ENCODE measurements around the gene TNRC6C. TPM values are rescaled to one million over a fixed set of nuclear protein-coding genes. Genes with fewer than 3 reads are reported as not detected.

TNRC6C gene
- polyA plus RNA-seq, 1 donor (not counting 4 experiments of a cell fraction or from before 2014, with no cell fraction given) = 0.34 TPM

DNA sequence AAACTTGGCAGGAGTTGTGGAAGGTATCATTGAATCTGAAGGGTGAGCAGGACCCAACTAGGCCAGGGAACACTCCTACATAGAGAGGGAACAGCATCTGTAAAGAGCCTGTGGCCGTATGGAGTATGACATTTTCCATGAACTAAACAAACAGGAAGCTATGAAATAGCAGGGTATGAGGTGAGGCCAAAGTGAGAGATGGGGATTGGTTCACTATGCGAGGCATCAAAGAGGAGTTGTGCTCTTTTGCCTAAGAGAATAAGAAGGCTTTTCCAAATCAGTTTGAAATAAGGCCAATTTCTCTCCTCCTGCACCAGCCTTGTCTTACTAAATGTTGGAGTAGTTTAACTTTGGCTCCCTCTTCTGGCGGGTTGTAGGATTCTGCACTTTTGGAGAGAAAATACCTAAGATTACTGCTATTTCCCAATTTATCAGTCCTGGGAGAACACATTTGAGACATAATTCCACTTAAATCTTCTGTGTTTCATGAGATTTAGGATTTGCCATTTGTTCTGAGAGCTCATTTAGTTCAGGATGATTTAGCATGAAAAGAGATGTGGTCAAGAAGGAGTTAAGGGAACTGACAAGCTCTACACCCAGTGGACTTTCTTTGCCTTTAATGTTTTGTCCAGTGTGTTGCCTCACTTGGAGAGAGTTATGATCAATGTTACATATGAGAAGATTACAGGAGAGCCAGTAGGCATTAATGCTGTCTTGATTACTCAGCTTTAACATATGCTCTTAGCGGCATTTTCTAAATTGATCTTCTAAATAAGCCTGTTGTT lies 55.4 kb downstream of the TNRC6C start:
- Histone ChIP-seq H3K27me3 (ENCODE audit: control insufficient read depth, extremely low read depth, insufficient read depth, low read length) (no peaks in the 10 kb centered on the region), H2AFZ (ENCODE audit: control insufficient read depth, low read length) (no peak overlapping the region), H3K4me1 (ENCODE audit: control insufficient read depth, extremely low read depth, insufficient read depth, low read length) (no peaks in the 10 kb centered on the region), H3K9me3 (ENCODE audit: control insufficient read depth, low read depth, low read length) (no peaks in the 10 kb centered on the region), H3K9me1 (ENCODE audit: control insufficient read depth, extremely low read depth, insufficient read depth, low read length) (no peaks in the 10 kb centered on the region), H3K36me3 (ENCODE audit: control insufficient read depth in 2 of 2, extremely low read depth in 1 of 2, insufficient read depth in 2 of 2, low read length in 2 of 2) (no peaks in the 10 kb centered on the region), H3K27ac (ENCODE audit: control insufficient read depth, insufficient read depth, low read length) (no peak overlapping the region), H3K4me2 (ENCODE audit: control insufficient read depth, extremely low read depth, insufficient read depth, low read depth, low read length) (no peak overlapping the region), H3K79me2 (ENCODE audit: control insufficient read depth, insufficient read depth, low read length) (no peaks in the 10 kb centered on the region), H3K4me3 (ENCODE audit: control insufficient read depth in 2 of 3, extremely low read depth in 1 of 3, insufficient read depth in 2 of 3, low read depth in 1 of 3, low read length in 3 of 3) (no peak overlapping the region), H3K9ac (ENCODE audit: control insufficient read depth, extremely low read depth, insufficient read depth, low read length) (no peak overlapping the region), H4K20me1 (ENCODE audit: control insufficient read depth, extremely low read depth, insufficient read depth, low read length) (no peaks in the 10 kb centered on the region)
- FAIRE-seq (peak; percentile 65), DNase-seq (ENCODE audit: low read depth, low spot score) (no peak)
- dilution Hi-C loops (cut with MboI; ENCODE audit: extremely low pct_ligation_motif_present, low sequenced_read_pairs) = no loop called here
- TF ChIP-seq EZH2 (IDR thresholded peaks at IDR 0.05; ENCODE audit: low read length) = no peak
- TF ChIP-seq, protein P1, sequence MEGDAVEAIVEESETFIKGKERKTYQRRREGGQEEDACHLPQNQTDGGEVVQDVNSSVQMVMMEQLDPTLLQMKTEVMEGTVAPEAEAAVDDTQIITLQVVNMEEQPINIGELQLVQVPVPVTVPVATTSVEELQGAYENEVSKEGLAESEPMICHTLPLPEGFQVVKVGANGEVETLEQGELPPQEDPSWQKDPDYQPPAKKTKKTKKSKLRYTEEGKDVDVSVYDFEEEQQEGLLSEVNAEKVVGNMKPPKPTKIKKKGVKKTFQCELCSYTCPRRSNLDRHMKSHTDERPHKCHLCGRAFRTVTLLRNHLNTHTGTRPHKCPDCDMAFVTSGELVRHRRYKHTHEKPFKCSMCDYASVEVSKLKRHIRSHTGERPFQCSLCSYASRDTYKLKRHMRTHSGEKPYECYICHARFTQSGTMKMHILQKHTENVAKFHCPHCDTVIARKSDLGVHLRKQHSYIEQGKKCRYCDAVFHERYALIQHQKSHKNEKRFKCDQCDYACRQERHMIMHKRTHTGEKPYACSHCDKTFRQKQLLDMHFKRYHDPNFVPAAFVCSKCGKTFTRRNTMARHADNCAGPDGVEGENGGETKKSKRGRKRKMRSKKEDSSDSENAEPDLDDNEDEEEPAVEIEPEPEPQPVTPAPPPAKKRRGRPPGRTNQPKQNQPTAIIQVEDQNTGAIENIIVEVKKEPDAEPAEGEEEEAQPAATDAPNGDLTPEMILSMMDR (optimal IDR thresholded peaks at IDR 0.05 in 1 of 3, IDR thresholded peaks at IDR 0.05 in 1 of 3, conservative IDR thresholded peaks at IDR 0.05 in 1 of 3; ENCODE audit: extremely low read depth in 1 of 3, insufficient read depth in 2 of 3, low read length in 3 of 3) = peak; percentile 43 to 73 (median 57)

GRCh38 chr17:78014646-78015045 lies 56.1 kb downstream of the TNRC6C start:
- dilution Hi-C loops (cut with MboI; ENCODE audit: extremely low pct_ligation_motif_present, low sequenced_read_pairs) = no loop called here

More at GRCh38 chr17:78014646-78015045, 56.1 kb downstream of the TNRC6C start:
- Histone ChIP-seq H3K9me3 (ENCODE audit: control insufficient read depth, low read depth, low read length) (no peaks in the 10 kb centered on the region), H3K27ac (ENCODE audit: control insufficient read depth, insufficient read depth, low read length) (no peak overlapping the region), H4K20me1 (ENCODE audit: control insufficient read depth, extremely low read depth, insufficient read depth, low read length) (no peaks in the 10 kb centered on the region), H3K27me3 (ENCODE audit: control insufficient read depth, extremely low read depth, insufficient read depth, low read length) (no peaks in the 10 kb centered on the region), H3K4me1 (ENCODE audit: control insufficient read depth, extremely low read depth, insufficient read depth, low read length) (no peaks in the 10 kb centered on the region), H2AFZ (ENCODE audit: control insufficient read depth, low read length) (no peak overlapping the region), H3K36me3 (ENCODE audit: control insufficient read depth in 2 of 2, extremely low read depth in 1 of 2, insufficient read depth in 2 of 2, low read length in 2 of 2) (no peaks in the 10 kb centered on the region), H3K4me3 (ENCODE audit: control insufficient read depth in 2 of 3, extremely low read depth in 1 of 3, insufficient read depth in 2 of 3, low read depth in 1 of 3, low read length in 3 of 3) (no peak overlapping the region), H3K4me2 (ENCODE audit: control insufficient read depth, extremely low read depth, insufficient read depth, low read depth, low read length) (no peak overlapping the region), H3K79me2 (ENCODE audit: control insufficient read depth, insufficient read depth, low read length) (no peaks in the 10 kb centered on the region), H3K9me1 (ENCODE audit: control insufficient read depth, extremely low read depth, insufficient read depth, low read length) (no peaks in the 10 kb centered on the region), H3K9ac (ENCODE audit: control insufficient read depth, extremely low read depth, insufficient read depth, low read length) (no peak overlapping the region)
- DNase-seq (ENCODE audit: low read depth, low spot score) = no peak
- no peak for TF ChIP-seq EZH2 (IDR thresholded peaks at IDR 0.05; ENCODE audit: low read length)
- TF ChIP-seq, protein P1 (optimal IDR thresholded peaks at IDR 0.05 in 1 of 3, IDR thresholded peaks at IDR 0.05 in 1 of 3, conservative IDR thresholded peaks at IDR 0.05 in 1 of 3; ENCODE audit: extremely low read depth in 1 of 3, insufficient read depth in 2 of 3, low read length in 3 of 3) = no peak
- FAIRE-seq = no peak

Data from keratinocyte (primary cell).